OCI-M1 (cell line): Measurements from ENCODE around the gene TMEM259.

Experiments
- DNase-seq: peaks from one replicate; lab custom pipeline; 2025; lab: John Stamatoyannopoulos, UW

Gene TMEM259

GRCh38 chr19:1055886-1056620 is 35.1 kb upstream of the TMEM259 start:
- DNase-seq: no peak

- no peak for DNase-seq
These were observed 34.1 kb upstream of the TMEM259 start for GRCh38 chr19:1055028-1055425.

DNA sequence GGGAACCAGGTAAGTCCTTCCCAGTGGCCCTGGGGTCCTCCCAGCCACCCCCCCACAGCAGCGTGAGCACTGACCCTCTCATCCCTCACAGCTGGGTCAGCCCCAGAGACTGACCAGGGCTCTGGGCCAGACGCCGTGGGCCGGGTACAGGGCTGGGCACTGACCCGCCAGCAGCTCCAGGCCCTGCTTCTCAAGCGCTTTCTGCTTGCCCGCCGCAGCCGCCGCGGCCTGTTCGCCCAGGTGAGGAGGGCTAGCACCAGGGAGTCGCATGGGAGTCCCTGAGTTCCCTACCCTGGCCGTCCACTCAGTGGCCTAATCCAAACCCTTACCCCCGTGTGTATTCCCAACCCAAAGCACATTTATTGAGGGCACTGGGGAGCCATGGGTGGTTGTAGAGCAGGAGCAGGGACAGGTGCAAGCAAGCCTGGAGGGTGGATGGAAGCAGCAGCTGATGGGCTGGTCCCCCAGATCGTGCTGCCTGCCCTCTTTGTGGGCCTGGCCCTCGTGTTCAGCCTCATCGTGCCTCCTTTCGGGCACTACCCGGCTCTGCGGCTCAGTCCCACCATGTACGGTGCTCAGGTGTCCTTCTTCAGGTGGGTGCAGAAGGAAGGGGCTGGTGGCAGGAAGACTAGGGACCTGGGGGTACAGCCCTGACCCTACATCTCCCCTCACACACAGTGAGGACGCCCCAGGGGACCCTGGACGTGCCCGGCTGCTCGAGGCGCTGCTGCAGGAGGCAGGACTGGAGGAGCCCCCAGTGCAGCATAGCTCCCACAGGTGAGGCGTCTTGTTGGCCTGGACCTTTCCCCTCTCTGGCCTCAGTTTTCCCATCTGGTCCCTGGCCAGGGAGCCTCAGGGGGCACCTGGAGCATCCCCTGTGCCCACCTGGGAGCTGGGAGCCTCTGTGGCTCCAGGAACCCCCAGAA is 33.4 kb upstream of the TMEM259 start:
- no peak for DNase-seq

GRCh38 chr19:1053176-1054101 is 32.5 kb upstream of the TMEM259 start:
- no peak for DNase-seq

DNA sequence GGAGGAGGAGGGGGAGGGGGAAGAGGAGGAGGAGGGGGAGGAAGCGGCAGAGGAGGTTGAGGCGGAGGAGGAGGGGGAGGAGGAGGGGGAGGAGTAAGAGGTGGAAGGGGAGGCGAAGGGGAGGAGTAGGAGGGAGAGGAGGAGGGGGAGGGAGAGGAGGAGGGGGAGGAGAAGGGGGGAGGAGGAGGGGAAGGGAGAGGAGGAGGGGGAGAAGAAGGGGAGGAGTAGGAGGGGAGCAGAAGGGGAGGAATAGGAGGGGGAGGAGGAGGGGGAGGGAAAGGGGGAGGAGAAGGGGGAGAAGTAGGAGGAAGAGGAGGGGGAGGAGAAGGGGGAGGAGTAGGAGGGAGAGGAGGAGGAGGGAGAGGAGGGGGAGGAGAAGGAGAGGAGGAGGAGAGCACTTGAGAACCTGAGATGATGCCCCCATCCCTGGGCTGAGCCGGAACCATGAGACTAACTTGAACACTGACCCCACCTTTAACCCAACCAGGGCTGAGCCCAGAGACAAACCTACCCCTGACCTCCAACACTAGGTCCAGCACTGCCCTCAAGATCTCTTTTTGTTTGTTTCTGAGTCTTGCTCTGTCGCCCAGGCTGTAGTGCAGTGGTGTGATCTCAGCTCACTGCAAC is 31.5 kb upstream of the TMEM259 start:
- peak; percentile 23 for DNase-seq

- no peak for DNase-seq
These were observed 30.9 kb upstream of the TMEM259 start for GRCh38 chr19:1051791-1052190.

DNA sequence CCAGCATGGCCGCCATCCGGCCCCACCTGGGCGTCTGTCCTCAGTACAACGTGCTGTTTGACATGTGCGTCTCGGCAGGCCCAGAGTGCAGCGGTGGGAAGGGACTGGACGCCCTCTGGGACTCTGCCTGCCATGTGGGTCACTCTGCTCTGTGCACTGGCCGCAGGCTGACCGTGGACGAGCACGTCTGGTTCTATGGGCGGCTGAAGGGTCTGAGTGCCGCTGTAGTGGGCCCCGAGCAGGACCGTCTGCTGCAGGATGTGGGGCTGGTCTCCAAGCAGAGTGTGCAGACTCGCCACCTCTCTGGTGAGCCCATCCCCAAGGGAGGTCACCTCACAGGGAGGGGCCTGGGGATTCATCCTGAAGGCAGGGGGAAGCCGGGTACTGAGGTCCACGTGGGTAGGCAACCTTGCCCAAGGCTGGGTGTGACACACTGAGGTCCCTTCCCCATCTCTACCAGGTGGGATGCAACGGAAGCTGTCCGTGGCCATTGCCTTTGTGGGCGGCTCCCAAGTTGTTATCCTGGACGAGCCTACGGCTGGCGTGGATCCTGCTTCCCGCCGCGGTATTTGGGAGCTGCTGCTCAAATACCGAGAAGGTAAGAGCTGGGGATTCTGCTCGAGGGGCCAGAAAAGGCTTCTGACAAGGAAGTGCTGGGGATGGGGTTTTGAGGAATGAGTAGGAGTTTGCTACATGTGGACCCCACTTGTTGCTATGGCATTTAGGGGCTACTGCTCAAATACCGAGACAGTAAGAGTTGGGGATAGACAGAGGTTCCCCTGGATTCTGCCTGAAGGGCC is 30.3 kb upstream of the TMEM259 start:
- no peak for DNase-seq

GRCh38 chr19:1049800-1050199 is 28.9 kb upstream of the TMEM259 start:
- DNase-seq: no peak

DNA sequence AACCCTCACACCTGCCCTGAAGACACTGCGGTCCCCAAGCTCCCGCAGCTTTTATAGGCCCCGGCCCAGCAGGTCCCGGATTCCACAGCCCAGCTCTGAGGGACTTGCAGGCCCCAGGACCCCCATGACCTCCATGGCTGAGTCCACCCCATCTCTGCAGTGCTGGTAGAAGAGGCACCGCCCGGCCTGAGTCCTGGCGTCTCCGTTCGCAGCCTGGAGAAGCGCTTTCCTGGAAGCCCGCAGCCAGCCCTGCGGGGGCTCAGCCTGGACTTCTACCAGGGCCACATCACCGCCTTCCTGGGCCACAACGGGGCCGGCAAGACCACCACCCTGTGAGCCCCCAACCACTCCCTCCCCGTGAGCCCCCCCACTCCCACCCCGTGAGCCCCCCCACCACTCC is 28.2 kb upstream of the TMEM259 start:
- no peak for DNase-seq

- no peak for DNase-seq
These were observed 26.8 kb upstream of the TMEM259 start for GRCh38 chr19:1047696-1048147.

DNA sequence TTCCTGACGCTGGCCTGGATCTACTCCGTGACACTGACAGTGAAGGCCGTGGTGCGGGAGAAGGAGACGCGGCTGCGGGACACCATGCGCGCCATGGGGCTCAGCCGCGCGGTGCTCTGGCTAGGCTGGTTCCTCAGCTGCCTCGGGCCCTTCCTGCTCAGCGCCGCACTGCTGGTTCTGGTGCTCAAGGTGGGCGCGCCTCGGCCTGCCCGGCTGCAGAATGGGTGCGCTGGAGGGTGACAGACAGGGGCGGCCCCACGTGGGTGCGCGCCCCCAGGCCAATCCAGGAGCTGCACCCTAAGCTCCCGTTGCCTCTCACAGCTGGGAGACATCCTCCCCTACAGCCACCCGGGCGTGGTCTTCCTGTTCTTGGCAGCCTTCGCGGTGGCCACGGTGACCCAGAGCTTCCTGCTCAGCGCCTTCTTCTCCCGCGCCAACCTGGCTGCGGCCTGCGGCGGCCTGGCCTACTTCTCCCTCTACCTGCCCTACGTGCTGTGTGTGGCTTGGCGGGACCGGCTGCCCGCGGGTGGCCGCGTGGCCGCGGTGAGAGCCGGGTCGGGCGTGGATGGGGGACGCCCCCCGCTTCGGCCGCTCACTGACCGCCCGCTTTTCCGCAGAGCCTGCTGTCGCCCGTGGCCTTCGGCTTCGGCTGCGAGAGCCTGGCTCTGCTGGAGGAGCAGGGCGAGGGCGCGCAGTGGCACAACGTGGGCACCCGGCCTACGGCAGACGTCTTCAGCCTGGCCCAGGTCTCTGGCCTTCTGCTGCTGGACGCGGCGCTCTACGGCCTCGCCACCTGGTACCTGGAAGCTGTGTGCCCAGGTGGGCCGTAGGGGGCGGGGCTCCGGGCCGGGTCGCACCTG is 26.1 kb upstream of the TMEM259 start:
- no peak for DNase-seq

GRCh38 chr19:1046117-1046626 is 25.2 kb upstream of the TMEM259 start:
- DNase-seq: no peak

GRCh38 chr19:1045247-1045603 is 24.3 kb upstream of the TMEM259 start:
- peak; percentile 32 for DNase-seq

DNA sequence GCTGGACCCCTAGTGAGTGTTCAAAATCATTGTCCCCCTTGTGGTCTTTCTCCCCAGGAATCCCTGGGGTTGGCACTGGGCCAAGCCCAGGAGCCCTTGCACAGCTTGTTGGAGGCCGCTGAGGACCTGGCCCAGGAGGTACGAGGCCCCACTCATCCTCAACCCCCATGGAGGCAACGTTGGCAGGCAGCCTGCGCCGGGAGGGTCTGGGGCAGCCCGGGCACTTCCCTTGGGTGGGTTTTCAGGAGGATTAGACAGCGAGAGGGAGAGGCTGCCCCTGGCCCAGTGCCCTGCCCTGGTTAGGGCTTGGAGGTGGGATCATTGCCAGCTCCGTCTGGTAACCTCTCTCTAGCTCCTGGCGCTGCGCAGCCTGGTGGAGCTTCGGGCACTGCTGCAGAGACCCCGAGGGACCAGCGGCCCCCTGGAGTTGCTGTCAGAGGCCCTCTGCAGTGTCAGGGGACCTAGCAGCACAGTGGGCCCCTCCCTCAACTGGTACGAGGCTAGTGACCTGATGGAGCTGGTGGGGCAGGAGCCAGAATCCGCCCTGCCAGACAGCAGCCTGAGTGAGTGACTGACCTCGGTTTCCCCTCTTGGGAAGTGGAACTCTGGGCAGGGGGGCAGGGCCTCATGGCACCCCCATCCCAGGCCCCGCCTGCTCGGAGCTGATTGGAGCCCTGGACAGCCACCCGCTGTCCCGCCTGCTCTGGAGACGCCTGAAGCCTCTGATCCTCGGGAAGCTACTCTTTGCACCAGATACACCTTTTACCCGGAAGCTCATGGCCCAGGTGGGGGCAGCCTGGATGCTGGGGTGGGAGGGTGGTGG is 22.0 kb upstream of the TMEM259 start:
- DNase-seq: no peak

DNA sequence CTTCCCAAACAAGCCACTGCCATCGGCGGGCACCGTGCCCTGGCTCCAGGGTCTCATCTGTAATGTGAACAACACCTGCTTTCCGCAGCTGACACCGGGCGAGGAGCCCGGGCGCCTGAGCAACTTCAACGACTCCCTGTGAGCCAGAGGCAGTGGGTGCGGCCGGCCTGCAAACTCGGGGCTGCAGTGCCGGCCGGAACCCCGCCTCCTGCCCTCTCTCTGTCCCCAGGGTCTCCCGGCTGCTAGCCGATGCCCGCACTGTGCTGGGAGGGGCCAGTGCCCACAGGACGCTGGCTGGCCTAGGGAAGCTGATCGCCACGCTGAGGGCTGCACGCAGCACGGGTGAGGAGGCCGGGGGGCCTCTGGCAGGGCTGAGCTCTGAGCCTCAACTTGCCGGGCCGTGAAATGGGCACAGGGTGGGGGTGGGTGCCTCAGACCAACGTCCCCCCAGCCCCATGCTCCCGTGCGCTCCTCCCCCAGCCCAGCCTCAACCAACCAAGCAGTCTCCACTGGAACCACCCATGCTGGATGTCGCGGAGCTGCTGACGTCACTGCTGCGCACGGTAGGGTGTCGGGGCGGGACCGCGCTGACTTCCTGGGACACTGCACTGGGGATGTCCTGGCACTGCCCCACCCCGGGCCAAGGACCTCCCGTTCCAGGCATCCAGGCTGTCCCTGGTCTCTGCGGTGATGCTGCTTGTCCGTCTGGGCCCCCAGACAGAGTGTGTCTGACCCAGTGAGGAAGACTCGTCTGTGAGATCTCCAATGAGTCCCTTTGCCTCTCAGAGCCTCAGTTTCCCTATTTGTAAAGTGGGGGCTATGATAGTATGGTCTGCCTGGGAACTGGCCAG is 21.1 kb upstream of the TMEM259 start:
- DNase-seq: no peak

GRCh38 chr19:1041272-1041834 is 20.4 kb upstream of the TMEM259 start:
- no peak for DNase-seq

- DNase-seq: peak; percentile 92
These were observed 19.8 kb upstream of the TMEM259 start for GRCh38 chr19:1040476-1041271.
